NK-92 treated with Interleukin-12 subunit alpha and Interleukin-12 subunit beta, amount 100 ng/mL, for 24 hours (cell line): Measurements from ENCODE around the gene HSPA4.
"Not testable (repeated sequence)": the region's sequence is repeated elsewhere in the genome, so short reads cannot be mapped to it uniquely, and the experiment has no call there.

ENCODE experiments used
- DNase-seq: peaks from one replicate; lab custom pipeline; 2025; lab: John Stamatoyannopoulos, UW

Gene HSPA4

GRCh38 chr5:133050521-133050920 is 1.3 kb upstream of the HSPA4 start:
- DNase-seq = no peak

DNA sequence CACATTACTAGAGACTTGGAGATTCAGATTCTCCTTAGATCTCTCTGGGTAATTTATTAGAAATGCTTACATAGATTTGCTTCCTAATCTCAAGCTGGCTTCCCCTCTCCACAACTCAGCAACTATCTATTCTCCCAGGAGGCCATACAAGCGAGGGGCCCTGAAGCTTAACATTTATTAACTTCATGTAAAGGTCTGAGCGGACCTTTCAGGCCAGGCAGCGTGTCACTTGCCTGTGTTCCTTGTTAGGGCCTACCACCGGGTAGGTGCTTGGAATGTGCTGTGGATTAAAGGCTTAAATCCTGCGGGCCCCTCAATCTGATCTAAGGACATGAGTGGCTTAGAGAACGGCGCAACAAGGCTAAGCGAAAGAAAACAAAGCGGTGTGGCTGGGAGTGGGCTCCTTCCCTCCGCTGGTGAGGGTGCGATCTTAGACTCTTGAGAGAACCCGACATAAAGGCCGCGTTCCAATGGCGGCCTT is 712 bp upstream of the HSPA4 start:
- peak; percentile 23 for DNase-seq

- DNase-seq = peak; percentile 22
Measured at GRCh38 chr5:133052317-133053175, 733 bp downstream of the HSPA4 start.

DNA sequence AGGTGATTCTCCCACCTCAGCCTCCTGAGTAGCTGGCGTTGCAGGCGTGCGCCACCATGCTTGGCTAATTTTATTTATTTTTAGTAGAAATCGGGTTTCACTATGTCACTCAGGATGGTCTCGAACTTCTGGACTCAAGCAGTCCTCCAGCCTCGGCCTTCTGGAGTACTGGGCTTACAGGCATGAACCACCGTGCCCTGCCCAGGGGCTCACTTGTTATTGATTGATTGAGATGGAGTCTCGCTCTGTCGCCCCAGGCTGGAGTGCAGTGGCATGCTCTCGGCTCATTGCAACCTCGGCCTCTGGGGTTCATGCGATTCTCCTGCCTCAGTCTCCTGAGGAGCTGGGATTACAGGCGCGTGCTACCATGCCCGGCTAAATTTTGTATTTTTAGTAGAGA is 1.6 kb downstream of the HSPA4 start:
- DNase-seq = no peak

- DNase-seq = no peak
Measured at GRCh38 chr5:133054697-133055471, 3.1 kb downstream of the HSPA4 start.

GRCh38 chr5:133056891-133057290 is 5.1 kb downstream of the HSPA4 start:
- no peak for DNase-seq

GRCh38 chr5:133059621-133060020 is 7.8 kb downstream of the HSPA4 start:
- DNase-seq = no peak

- DNase-seq = no peak
Measured at GRCh38 chr5:133062276-133062675, 10.5 kb downstream of the HSPA4 start.

- no peak for DNase-seq
Measured at GRCh38 chr5:133063965-133064364, 12.2 kb downstream of the HSPA4 start.

DNA sequence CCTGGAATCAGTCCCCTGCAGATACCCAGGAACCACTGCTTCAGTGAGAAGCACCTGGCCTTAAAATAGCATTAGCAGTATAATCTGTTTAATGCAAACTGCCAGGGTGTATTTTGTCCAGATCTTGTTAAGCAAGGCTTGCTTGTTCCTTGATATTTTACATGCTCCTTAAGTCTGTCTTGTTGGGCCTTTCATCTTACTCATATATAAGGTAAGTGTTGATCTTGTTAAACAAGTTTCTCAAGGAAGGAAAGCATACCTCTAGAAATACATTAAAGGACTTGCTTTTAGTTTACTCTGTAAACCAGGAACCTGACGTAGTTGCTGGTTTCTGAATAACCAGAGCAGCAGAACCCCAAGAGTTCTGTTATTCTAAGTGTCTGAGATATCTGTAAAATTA is 13.7 kb downstream of the HSPA4 start:
- DNase-seq = no peak

- DNase-seq = no peak
Measured at GRCh38 chr5:133066045-133066444, 14.2 kb downstream of the HSPA4 start.

GRCh38 chr5:133072021-133072420 is 20.2 kb downstream of the HSPA4 start:
- no peak for DNase-seq

DNA sequence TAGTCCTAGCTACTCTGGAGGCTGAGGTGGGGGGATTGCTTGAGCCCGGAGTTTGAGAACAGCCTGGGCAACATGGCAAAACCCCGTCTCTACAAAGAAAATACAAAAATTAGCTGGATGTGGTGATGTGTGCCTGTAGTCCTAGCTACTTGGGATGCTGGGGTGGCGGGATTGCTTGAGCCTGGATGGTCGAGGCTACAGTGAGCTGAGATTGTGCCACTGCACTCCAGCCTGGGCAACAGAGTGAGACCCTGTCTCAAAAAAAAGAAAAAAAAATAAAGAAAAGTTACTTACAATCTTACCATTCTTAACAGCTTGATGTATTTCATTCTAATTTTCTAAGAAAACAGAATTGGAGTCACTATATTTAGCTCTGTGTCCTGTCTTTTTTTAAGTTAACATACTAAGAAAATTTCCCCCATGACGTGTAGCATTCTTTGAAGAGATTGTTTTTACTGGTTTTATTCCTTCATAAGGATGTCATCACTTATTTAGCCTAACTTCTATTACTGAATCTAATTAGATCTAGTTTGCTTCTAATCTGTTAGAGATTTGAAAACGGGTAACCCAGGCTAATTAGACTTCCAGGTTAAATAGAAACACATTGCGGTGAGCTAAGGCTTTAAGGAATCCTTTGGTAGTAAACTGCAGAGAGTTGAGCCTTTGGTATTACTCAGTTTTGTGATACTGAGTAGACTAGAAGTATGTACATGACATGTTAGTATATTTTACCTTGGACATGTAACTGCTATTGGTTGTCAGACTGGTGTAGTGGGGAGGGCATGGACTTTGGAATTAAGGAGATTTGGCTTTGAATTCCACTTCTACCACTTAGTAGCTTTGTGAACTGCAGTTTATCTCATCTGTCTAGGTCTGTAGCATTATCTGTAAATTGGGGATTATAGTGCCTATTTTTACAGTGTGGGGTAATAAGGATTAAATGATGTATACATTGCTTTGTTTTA is 24.0 kb downstream of the HSPA4 start:
- DNase-seq = no peak

GRCh38 chr5:133079048-133079447 is 27.2 kb downstream of the HSPA4 start:
- no peak for DNase-seq

DNA sequence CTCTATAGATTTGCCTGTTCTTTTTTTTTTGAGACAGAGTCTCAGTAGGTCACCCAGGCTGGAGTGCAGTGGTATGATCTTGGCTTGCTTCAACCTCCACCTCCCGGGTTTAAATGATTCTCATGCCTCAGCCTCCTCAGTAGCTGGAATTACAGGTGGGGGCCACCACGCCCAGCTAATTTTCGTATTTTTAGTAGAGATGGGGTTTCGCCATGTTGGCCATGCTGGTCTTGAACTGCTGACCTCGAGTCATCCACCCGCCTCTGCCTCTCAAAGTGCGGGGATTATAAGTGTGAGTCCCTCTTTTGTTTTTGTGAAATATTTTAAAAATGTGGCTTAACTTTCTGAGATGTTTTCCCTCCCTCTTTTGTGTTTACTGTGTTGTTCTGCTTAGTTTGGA is 29.2 kb downstream of the HSPA4 start:
- DNase-seq = no peak

DNA sequence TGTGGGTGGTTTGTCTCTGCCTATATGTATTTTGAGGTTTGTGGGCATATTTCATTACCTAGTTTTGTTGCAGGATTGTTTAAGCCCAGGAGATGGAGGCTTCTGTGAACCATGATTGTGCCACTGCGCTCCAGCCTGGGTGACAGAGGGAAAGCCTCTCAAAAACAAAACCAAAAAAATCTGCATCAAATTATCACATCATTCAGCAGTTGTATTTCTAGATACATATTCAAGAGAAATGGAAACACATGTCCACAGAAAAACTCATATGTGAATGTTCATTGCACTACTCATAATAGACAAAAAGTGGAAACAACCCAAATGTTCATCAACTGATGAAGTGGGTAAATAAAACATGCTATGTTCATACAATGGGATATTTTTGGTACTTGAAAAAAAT is 29.9 kb downstream of the HSPA4 start:
- no peak for DNase-seq

GRCh38 chr5:133082128-133082527 is 30.3 kb downstream of the HSPA4 start:
- DNase-seq = no peak

- no peak for DNase-seq
Measured at GRCh38 chr5:133083901-133084300, 32.1 kb downstream of the HSPA4 start.

DNA sequence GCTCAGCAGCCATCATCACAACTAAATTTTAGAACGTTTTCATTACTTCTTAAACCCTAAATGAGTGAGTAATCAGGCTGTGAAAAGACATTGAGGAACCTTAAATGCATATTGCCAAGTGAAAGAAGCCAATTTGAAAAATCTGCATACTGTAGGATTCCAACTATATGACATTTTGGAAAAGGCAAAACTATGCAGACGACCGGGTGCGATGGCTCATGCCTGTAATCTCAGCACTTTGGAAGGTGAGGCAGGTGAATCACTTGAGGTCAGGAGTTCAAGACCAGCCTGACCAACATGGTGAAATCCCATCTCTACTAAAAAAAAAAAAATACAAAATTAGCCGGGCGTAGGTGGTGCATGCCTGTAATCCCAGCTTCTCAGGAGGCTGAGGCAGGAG is 33.4 kb downstream of the HSPA4 start:
- not testable (repeated sequence) for DNase-seq

GRCh38 chr5:133086366-133086875 is 34.6 kb downstream of the HSPA4 start:
- no peak for DNase-seq

- DNase-seq = no peak
Measured at GRCh38 chr5:133088064-133088463, 36.3 kb downstream of the HSPA4 start.

DNA sequence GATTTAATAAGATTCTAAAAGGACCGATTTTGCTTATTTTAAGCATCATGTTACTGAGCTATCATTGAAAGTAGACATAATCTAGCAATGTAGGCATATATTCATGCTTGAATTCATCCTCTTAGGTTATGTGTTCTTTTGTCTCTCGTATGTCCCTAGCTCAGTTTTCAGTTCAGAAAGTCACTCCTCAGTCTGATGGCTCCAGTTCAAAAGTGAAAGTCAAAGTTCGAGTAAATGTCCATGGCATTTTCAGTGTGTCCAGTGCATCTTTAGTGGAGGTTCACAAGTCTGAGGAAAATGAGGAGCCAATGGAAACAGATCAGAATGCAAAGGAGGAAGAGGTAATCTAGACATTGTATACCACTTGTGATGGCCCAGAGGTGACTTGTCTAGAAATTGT is 39.2 kb downstream of the HSPA4 start:
- DNase-seq = no peak
